WTC11 (cell line): Measurements from ENCODE around the gene UNC93A.

Experiments used
- GABPB1 ChIP-seq: sonication (generic); formaldehyde crosslinking; IDR thresholded peaks from 2 replicates; pipeline ENCODE4 v1.8.1; 2023; ENCODE audit warnings: mild to moderate bottlenecking, missing genetic modification reagents
- IRF2 ChIP-seq: sonication (generic); formaldehyde crosslinking; IDR thresholded peaks from 2 replicates; pipeline ENCODE4 v1.8.0; 2022; ENCODE audit warnings: low read depth, missing genetic modification reagents, borderline replicate concordance
- NR1H2 ChIP-seq: sonication (generic); formaldehyde crosslinking; IDR thresholded peaks from 2 replicates; pipeline ENCODE4 v1.9.0; 2021; ENCODE audit warnings: mild to moderate bottlenecking, moderate library complexity, missing genetic modification reagents
- SMAD4 ChIP-seq: sonication (generic); formaldehyde crosslinking; IDR thresholded peaks from 2 replicates; pipeline ENCODE4 v1.8.0; 2022; ENCODE audit warnings: mild to moderate bottlenecking, missing genetic modification reagents
- ZNF138 ChIP-seq: sonication (generic); formaldehyde crosslinking; conservative IDR thresholded peaks from 2 replicates; pipeline ENCODE4 v1.8.1; 2022; ENCODE audit warnings: mild to moderate bottlenecking, moderate library complexity, missing genetic modification reagents
- ZNF423 ChIP-seq: fragments of 250-450 bp; sonication (Bioruptor Pico); IDR thresholded peaks from 2 replicates; pipeline ENCODE4 v2.1.2; 2022; ENCODE audit warnings: mild to moderate bottlenecking, moderate library complexity
- TF ChIP-seq, protein P1 (sequence below): sonication (generic); formaldehyde crosslinking; IDR thresholded peaks from 2 replicates; pipeline ENCODE4 v1.8.1; 2022; ENCODE audit warnings: low read depth, missing genetic modification reagents, borderline replicate concordance
- TF ChIP-seq, protein P2 (sequence below): sonication (generic); formaldehyde crosslinking; IDR thresholded peaks from 2 replicates; pipeline ENCODE4 v1.8.1; 2022; ENCODE audit warnings: mild to moderate bottlenecking, missing genetic modification reagents, moderate library complexity, borderline replicate concordance
- TF ChIP-seq, protein P3 (sequence below): sonication (generic); formaldehyde crosslinking; conservative IDR thresholded peaks from 2 replicates; pipeline ENCODE4 v1.8.1; 2022; ENCODE audit warnings: mild to moderate bottlenecking, missing genetic modification reagents
- TF ChIP-seq, protein P4 (sequence below): fragments of 200-600 bp; IDR thresholded peaks from 2 replicates; pipeline ENCODE4 v1.8.0; 2022; ENCODE audit warnings: antibody characterized with exemption
- TF ChIP-seq, protein P5 (sequence below): sonication (generic); formaldehyde crosslinking; IDR thresholded peaks from 2 replicates; pipeline ENCODE4 v1.8.0; 2023; ENCODE audit warnings: mild to moderate bottlenecking, missing genetic modification reagents
- TF ChIP-seq, protein P6 (sequence below): sonication (generic); formaldehyde crosslinking; IDR thresholded peaks from 2 replicates; pipeline ENCODE4 v1.8.1; 2023; ENCODE audit warnings: mild to moderate bottlenecking, missing genetic modification reagents, moderate library complexity

DNA sequence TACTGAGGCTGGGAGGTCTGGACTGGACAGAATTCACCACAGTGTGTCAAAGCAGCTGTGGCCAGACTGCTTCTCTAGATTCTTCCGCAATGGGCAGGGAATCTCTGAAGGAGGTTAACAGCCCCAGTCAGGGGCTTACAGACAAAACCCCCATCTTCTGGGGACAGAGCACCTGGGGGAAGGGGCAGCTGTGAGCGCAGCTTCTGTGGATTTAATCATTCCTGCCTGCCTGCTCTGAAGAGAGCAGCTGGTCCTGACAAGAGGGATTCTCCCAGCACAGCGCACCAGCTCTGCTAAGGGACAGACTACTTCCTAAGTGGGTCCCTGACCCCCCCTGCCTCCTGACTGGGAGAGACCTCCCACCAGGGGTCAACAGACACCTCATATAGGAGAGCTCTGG is 32.5 kb upstream of the UNC93A start:
- TF ChIP-seq, protein P1, sequence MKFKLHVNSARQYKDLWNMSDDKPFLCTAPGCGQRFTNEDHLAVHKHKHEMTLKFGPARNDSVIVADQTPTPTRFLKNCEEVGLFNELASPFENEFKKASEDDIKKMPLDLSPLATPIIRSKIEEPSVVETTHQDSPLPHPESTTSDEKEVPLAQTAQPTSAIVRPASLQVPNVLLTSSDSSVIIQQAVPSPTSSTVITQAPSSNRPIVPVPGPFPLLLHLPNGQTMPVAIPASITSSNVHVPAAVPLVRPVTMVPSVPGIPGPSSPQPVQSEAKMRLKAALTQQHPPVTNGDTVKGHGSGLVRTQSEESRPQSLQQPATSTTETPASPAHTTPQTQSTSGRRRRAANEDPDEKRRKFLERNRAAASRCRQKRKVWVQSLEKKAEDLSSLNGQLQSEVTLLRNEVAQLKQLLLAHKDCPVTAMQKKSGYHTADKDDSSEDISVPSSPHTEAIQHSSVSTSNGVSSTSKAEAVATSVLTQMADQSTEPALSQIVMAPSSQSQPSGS (CRISPR knock-in tag): no peak
- TF ChIP-seq, protein P2, sequence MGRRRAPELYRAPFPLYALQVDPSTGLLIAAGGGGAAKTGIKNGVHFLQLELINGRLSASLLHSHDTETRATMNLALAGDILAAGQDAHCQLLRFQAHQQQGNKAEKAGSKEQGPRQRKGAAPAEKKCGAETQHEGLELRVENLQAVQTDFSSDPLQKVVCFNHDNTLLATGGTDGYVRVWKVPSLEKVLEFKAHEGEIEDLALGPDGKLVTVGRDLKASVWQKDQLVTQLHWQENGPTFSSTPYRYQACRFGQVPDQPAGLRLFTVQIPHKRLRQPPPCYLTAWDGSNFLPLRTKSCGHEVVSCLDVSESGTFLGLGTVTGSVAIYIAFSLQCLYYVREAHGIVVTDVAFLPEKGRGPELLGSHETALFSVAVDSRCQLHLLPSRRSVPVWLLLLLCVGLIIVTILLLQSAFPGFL (CRISPR knock-in tag): no peak
- TF ChIP-seq, protein P3, sequence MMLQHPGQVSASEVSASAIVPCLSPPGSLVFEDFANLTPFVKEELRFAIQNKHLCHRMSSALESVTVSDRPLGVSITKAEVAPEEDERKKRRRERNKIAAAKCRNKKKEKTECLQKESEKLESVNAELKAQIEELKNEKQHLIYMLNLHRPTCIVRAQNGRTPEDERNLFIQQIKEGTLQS (CRISPR knock-in tag): no peak
- TF ChIP-seq, protein P4, sequence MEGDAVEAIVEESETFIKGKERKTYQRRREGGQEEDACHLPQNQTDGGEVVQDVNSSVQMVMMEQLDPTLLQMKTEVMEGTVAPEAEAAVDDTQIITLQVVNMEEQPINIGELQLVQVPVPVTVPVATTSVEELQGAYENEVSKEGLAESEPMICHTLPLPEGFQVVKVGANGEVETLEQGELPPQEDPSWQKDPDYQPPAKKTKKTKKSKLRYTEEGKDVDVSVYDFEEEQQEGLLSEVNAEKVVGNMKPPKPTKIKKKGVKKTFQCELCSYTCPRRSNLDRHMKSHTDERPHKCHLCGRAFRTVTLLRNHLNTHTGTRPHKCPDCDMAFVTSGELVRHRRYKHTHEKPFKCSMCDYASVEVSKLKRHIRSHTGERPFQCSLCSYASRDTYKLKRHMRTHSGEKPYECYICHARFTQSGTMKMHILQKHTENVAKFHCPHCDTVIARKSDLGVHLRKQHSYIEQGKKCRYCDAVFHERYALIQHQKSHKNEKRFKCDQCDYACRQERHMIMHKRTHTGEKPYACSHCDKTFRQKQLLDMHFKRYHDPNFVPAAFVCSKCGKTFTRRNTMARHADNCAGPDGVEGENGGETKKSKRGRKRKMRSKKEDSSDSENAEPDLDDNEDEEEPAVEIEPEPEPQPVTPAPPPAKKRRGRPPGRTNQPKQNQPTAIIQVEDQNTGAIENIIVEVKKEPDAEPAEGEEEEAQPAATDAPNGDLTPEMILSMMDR: no peak
- TF ChIP-seq, protein P5, sequence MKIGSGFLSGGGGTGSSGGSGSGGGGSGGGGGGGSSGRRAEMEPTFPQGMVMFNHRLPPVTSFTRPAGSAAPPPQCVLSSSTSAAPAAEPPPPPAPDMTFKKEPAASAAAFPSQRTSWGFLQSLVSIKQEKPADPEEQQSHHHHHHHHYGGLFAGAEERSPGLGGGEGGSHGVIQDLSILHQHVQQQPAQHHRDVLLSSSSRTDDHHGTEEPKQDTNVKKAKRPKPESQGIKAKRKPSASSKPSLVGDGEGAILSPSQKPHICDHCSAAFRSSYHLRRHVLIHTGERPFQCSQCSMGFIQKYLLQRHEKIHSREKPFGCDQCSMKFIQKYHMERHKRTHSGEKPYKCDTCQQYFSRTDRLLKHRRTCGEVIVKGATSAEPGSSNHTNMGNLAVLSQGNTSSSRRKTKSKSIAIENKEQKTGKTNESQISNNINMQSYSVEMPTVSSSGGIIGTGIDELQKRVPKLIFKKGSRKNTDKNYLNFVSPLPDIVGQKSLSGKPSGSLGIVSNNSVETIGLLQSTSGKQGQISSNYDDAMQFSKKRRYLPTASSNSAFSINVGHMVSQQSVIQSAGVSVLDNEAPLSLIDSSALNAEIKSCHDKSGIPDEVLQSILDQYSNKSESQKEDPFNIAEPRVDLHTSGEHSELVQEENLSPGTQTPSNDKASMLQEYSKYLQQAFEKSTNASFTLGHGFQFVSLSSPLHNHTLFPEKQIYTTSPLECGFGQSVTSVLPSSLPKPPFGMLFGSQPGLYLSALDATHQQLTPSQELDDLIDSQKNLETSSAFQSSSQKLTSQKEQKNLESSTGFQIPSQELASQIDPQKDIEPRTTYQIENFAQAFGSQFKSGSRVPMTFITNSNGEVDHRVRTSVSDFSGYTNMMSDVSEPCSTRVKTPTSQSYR (CRISPR knock-in tag): no peak
- TF ChIP-seq IRF2 (CRISPR knock-in tag): no peak
- no peak for TF ChIP-seq ZNF138 (CRISPR knock-in tag)
- TF ChIP-seq GABPB1 (CRISPR knock-in tag): no peak
- TF ChIP-seq, protein P6, sequence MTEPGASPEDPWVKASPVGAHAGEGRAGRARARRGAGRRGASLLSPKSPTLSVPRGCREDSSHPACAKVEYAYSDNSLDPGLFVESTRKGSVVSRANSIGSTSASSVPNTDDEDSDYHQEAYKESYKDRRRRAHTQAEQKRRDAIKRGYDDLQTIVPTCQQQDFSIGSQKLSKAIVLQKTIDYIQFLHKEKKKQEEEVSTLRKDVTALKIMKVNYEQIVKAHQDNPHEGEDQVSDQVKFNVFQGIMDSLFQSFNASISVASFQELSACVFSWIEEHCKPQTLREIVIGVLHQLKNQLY: no peak
- no peak for TF ChIP-seq ZNF423 (CRISPR knock-in tag)
- no peak for TF ChIP-seq SMAD4 (CRISPR knock-in tag)
- TF ChIP-seq NR1H2 (CRISPR knock-in tag): no peak
